Heart left ventricle (tissue), 13 donors: ENCODE data around the gene ECT2.

ENCODE experiments used
- POLR2A ChIP-seq, 2 donors: fragments of 450-650 bp; IDR thresholded peaks; one replicate each; pipeline ENCODE4 v1.6.1; 2017; ENCODE audit warnings: antibody characterized with exemption in 2 of 2, mild to moderate bottlenecking in 2 of 2, moderate library complexity in 2 of 2
- TF ChIP-seq, protein P1 (sequence below), 12 donors: fragments of 200-600 bp; sonication (generic) in 4 of 12; IDR thresholded peaks; one replicate each; pipeline versions ENCODE4 v1.5.0 to v1.8.0; 2018 to 2022; ENCODE audit warnings: antibody characterized with exemption in 12 of 12, mild to moderate bottlenecking in 5 of 12
- donor health status: ischemic (EF 13 %, LVEDD 7.1; RV severe dilation, severe dysfunction).
- donor health status: DM: no; HTN: yes; CAD: no.
- donor health status: DM: no; HTN: no; CAD: no.
- donor health status: ischemic (EF 25% LVEDD 6.9; RV normal size, moderate dysfunction).
- donor health status: ischemic (EF 25% LVEDD 5.7; RV mildly dilated, moderate dysfunction).
- donor health status: ischemic (EF 35%, LVEDD 5.7; RV mildly dilated, moderate dysfunction).
- donor health status: nonischemic (EF 11% LVEDD 7.7; RV severe dilation, severe dysfunction).
- donor health status: DM: yes; HTN: yes; CAD: no.
- donor health status: PGD.
- donor health status: ischemic (EF 29% LVEDD 5.4; RV normal size, mild dysfunction).
- donor health status: nonischemic (EF 23%, LVEDD 6.1; RV moderate dilation, normal function).

DNA sequence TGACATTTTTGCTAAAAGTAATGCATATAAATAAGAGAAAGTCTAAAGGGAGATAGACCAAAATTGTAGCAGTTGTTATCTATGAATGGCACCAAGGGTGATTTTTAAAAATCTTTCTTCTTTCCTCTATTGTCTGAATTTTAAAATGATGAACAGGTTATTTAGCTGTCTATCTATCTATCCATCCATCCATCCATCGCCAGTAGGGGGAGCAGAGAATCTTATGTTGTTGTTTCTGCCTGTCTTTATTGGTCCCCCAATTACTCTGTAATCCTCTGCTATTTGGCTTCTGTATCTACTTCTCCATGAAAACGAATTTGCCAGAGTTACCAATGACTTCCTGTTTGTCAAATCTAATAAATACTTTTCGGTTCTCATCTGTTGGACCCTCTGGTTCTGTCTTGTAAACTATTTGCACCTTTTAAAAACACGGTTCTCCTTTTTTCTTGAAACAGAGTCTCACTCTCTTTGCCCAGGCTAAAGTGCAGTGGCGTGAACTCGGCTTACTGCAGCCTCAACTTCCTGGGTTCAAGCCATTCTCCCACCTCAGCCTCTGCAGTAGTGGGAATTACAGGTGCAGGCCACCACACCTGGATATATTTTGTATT, 86.0 kb downstream of the ECT2 start:
- TF ChIP-seq, protein P1, sequence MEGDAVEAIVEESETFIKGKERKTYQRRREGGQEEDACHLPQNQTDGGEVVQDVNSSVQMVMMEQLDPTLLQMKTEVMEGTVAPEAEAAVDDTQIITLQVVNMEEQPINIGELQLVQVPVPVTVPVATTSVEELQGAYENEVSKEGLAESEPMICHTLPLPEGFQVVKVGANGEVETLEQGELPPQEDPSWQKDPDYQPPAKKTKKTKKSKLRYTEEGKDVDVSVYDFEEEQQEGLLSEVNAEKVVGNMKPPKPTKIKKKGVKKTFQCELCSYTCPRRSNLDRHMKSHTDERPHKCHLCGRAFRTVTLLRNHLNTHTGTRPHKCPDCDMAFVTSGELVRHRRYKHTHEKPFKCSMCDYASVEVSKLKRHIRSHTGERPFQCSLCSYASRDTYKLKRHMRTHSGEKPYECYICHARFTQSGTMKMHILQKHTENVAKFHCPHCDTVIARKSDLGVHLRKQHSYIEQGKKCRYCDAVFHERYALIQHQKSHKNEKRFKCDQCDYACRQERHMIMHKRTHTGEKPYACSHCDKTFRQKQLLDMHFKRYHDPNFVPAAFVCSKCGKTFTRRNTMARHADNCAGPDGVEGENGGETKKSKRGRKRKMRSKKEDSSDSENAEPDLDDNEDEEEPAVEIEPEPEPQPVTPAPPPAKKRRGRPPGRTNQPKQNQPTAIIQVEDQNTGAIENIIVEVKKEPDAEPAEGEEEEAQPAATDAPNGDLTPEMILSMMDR (IDR thresholded peaks at IDR 0.05) = peak; percentile 45 to 73 (median 58)
- no peak for TF ChIP-seq POLR2A (IDR thresholded peaks at IDR 0.05)
